ENCODE measurements around the gene TSSC4.

- TF ChIP-seq CTCF (IDR thresholded peaks at IDR 0.05; ENCODE audit: low read depth, low read length, poor library complexity, severe bottlenecking) = no peak
- TF ChIP-seq EZH2phosphoT487 (IDR thresholded peaks at IDR 0.05; ENCODE audit: borderline replicate concordance, low read length) = no peak
Measured at GRCh38 chr11:2377511-2378443, 22.8 kb upstream of the TSSC4 start.

All from DOHH2 (cell line).